Measurements from ENCODE around the gene AFF3.

DNA sequence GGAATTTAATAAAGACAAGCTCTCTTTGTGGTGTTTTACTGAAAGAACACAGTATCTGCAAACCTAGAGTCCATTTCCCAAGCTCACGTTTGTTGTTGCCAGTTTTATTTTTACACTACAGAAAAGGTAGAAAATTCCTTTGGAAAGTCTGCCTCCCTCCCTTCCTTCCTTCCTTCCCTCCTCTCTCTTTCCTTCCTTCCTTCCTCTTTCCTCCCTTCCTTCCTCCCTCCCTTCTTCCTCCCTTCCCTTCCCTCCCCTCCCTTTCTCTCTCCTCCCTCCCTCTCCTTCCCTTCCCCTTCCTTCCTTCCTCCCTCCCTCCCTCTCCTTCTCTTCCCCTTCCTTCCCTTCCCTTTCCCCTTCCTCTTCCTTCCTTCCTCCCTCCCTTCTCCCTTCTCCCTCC lies 516.2 kb downstream of the AFF3 start:
- TF ChIP-seq TOX (CRISPR knock-in tag; IDR thresholded peaks at IDR 0.05; ENCODE audit: borderline replicate concordance) (no peak), SNAI2 (CRISPR knock-in tag; IDR thresholded peaks at IDR 0.05) (no peak), CREB5 (CRISPR knock-in tag; IDR thresholded peaks at IDR 0.05; ENCODE audit: low read depth) (no peak), ZFP30 (CRISPR knock-in tag; IDR thresholded peaks at IDR 0.05) (no peak), ZFP3 (CRISPR knock-in tag; IDR thresholded peaks at IDR 0.05) (no peak), ARNTL (CRISPR knock-in tag; IDR thresholded peaks at IDR 0.05; ENCODE audit: borderline replicate concordance, low read depth) (no peak), RARB (CRISPR knock-in tag; IDR thresholded peaks at IDR 0.05) (no peak), PATZ1 (CRISPR knock-in tag; IDR thresholded peaks at IDR 0.05; ENCODE audit: borderline replicate concordance) (no peak), OSR1 (CRISPR knock-in tag; IDR thresholded peaks at IDR 0.05) (no peak), TCF4 (CRISPR knock-in tag; IDR thresholded peaks at IDR 0.05; ENCODE audit: borderline replicate concordance) (no peak), CSDC2 (CRISPR knock-in tag; IDR thresholded peaks at IDR 0.05) (no peak), PPARA (CRISPR knock-in tag; IDR thresholded peaks at IDR 0.05; ENCODE audit: borderline replicate concordance) (no peak)

Measured in SK-N-SH treated with all-trans-retinoic acid at 6 μM for 48 hours (cell line).